Osteoblast (primary cell): ENCODE data around the gene MRPS27. TPM values are rescaled to one million over a fixed set of nuclear protein-coding genes. Genes with fewer than 3 reads are reported as not detected.
A peak's percentile ranks its signal among the peaks of the same experiment; 100 is the strongest.

Experiments
- DNase-seq: peaks from one replicate; pipeline ENCODE4 v3.0.0; 2011; ENCODE audit warnings: low spot score, mixed read lengths; ENCODE audit not compliant: insufficient read length; ENCODE audit errors: missing footprints
- H2AFZ ChIP-seq: 2 replicates; pipeline ENCODE4 v1.6.0; 2011; ENCODE audit warnings: mild to moderate bottlenecking, low read length
- H3K27ac ChIP-seq: 2 replicates; pipeline ENCODE4 v1.5.1; 2011; ENCODE audit warnings: mild to moderate bottlenecking, low read depth, low read length, moderate library complexity
- H3K27me3 ChIP-seq: 2 replicates; pipeline ENCODE4 v1.6.0; 2012; ENCODE audit warnings: mild to moderate bottlenecking, control low read depth, inconsistent platforms, low read length, moderate library complexity; ENCODE audit not compliant: insufficient read depth
- H3K36me3 ChIP-seq: 2 replicates; pipeline ENCODE4 v1.5.1; 2011; ENCODE audit warnings: mild to moderate bottlenecking, low read length, control low read depth, moderate library complexity; ENCODE audit not compliant: insufficient read depth
- H3K4me1 ChIP-seq: 2 replicates; pipeline ENCODE4 v1.5.1; 2011; ENCODE audit warnings: mild to moderate bottlenecking, low read length, control low read depth, moderate library complexity; ENCODE audit not compliant: insufficient read depth
- H3K4me2 ChIP-seq: 2 replicates; pipeline ENCODE4 v1.6.0; 2011; ENCODE audit warnings: mild to moderate bottlenecking, low read length; ENCODE audit not compliant: insufficient read depth
- H3K4me3 ChIP-seq: fragments of 200-600 bp; sonication (generic); 3 replicates; pipeline ENCODE4 v1.5.1; 2012; ENCODE audit warnings: mild to moderate bottlenecking, low read length, inconsistent platforms; ENCODE audit not compliant: insufficient read depth
- H3K79me2 ChIP-seq: 2 replicates; pipeline ENCODE4 v1.6.0; 2012; ENCODE audit warnings: mild to moderate bottlenecking, low read length, control low read depth, inconsistent platforms; ENCODE audit not compliant: insufficient read depth
- H3K9me3 ChIP-seq: 2 replicates; pipeline ENCODE4 v1.5.1; 2011; ENCODE audit warnings: low read depth, low read length, control low read depth
- H4K20me1 ChIP-seq: 2 replicates; pipeline ENCODE4 v1.6.0; 2012; ENCODE audit warnings: mild to moderate bottlenecking, low read length, control low read depth; ENCODE audit not compliant: insufficient read depth
- total RNA-seq: library from RNA; depleted of rRNA; stranded (reverse); fragments of >200 nt; gene quantifications from 2 replicates; pipeline ENCODE4 v1.2.3, GENCODE V29; 2012
- TF ChIP-seq, protein P1 (sequence below): IDR thresholded peaks from 2 replicates; pipeline ENCODE4 v1.5.1; 2011; ENCODE audit warnings: mild to moderate bottlenecking, low read depth, low read length, moderate library complexity; ENCODE audit errors: extremely low read depth

Gene MRPS27
- total RNA-seq, 1 donor = 106 TPM

DNA sequence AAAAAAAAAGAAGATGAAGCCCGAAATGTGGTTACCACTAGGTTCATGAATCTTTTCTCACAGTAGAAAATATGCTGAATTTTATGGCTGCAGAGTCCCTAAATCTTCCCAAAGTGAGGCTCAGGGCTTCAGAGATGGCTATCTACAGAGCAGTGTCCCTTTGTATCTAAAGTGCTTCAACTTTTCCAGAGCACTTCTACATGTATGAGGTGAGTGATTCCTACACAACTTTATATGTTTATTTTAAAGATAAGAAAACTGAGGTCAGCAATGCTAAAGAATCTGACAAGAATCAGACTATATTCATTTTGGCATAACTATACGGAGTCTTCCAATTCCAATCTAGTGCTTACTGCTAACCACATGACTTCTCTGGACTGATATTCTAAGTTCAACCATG lies 53.2 kb downstream of the MRPS27 start:
- TF ChIP-seq, protein P1, sequence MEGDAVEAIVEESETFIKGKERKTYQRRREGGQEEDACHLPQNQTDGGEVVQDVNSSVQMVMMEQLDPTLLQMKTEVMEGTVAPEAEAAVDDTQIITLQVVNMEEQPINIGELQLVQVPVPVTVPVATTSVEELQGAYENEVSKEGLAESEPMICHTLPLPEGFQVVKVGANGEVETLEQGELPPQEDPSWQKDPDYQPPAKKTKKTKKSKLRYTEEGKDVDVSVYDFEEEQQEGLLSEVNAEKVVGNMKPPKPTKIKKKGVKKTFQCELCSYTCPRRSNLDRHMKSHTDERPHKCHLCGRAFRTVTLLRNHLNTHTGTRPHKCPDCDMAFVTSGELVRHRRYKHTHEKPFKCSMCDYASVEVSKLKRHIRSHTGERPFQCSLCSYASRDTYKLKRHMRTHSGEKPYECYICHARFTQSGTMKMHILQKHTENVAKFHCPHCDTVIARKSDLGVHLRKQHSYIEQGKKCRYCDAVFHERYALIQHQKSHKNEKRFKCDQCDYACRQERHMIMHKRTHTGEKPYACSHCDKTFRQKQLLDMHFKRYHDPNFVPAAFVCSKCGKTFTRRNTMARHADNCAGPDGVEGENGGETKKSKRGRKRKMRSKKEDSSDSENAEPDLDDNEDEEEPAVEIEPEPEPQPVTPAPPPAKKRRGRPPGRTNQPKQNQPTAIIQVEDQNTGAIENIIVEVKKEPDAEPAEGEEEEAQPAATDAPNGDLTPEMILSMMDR = no peak
- H3K27me3 ChIP-seq = no peaks in the 10 kb centered on the region
- no peak for DNase-seq
- no peak overlapping the region for H2AFZ ChIP-seq
- H3K36me3 ChIP-seq = no peaks in the 10 kb centered on the region
- H3K4me3 ChIP-seq = no peak overlapping the region
- H3K4me2 ChIP-seq = no peak overlapping the region
- H3K79me2 ChIP-seq = peaks cover 6% of the 10 kb centered on the region
- H3K9me3 ChIP-seq = no peaks in the 10 kb centered on the region
- no peaks in the 10 kb centered on the region for H3K4me1 ChIP-seq
- H4K20me1 ChIP-seq = no peaks in the 10 kb centered on the region
- no peak overlapping the region for H3K27ac ChIP-seq

DNA sequence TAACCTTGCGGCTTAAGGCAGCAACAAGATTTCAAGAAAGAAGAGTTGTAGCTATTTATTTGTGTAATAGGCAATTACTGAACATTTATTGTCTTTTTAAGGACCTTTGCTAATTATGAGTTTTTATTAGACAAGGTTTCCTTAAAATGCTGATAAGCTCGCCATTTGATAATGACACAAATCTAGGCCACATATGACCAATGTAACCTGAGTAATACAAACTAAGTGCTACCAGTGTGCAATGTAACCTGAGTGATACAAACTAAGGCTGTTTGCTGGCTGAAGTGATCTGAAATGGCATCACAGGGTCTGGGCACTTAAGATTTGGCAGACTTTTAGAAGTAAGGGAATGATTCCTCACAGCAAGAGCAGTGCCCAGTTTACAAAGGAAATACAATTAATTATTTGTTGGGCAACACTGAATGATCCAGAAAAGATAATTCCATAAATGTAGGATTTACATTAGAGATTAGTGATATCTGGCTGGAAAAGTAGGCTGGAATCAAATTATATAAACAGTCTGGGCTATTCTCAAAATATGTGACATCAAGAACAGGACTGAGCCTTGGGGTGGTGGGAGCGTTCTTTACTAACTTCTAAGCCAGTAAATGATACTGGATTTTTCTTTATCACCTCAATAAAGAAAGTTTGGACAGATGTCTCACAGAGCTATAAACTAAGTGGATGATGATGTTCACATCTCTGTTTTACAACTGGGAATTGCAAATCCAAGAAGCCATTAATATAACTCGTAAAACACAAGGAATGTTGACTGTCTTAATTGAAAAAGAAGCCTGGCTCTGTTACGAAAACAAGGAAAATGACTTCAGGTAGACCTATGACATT lies 54.8 kb downstream of the MRPS27 start:
- no peak for DNase-seq
- H3K27me3 ChIP-seq = no peaks in the 10 kb centered on the region
- H3K36me3 ChIP-seq = no peaks in the 10 kb centered on the region
- H3K79me2 ChIP-seq = peaks cover 10% of the 10 kb centered on the region
- H3K4me1 ChIP-seq = no peaks in the 10 kb centered on the region
- no peak overlapping the region for H3K4me2 ChIP-seq
- H3K9me3 ChIP-seq = no peaks in the 10 kb centered on the region
- H3K27ac ChIP-seq = no peak overlapping the region
- no peak overlapping the region for H3K4me3 ChIP-seq
- no peaks in the 10 kb centered on the region for H4K20me1 ChIP-seq
- TF ChIP-seq, protein P1 = no peak
- no peak overlapping the region for H2AFZ ChIP-seq

DNA sequence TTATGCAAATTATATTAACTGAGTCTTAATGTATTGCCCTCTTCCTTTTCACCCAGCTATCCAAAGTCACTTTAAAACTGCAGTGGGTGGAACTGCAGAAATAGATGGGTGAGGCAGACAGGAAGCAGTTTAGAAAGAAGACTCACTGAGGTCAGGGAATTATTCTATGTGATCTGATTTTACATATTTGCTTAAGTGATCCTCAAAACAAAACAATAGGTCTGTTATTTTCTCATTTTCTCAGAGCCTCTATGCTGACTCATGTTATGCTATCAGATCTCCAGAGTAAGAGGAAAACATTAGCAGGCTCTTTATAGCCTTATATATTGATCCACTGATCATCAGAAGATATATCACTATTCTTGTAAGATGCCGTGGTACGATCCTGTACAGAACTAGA lies 63.5 kb downstream of the MRPS27 start:
- H3K4me3 ChIP-seq = no peak overlapping the region
- no peaks in the 10 kb centered on the region for H3K27me3 ChIP-seq
- H3K27ac ChIP-seq = no peak overlapping the region
- no peak for DNase-seq
- H3K36me3 ChIP-seq = no peaks in the 10 kb centered on the region
- H2AFZ ChIP-seq = no peak overlapping the region
- TF ChIP-seq, protein P1 = no peak
- H3K9me3 ChIP-seq = no peaks in the 10 kb centered on the region
- peaks cover 31% of the 10 kb centered on the region for H3K4me1 ChIP-seq
- peaks cover 15% of the 10 kb centered on the region for H3K79me2 ChIP-seq
- H3K4me2 ChIP-seq = no peak overlapping the region
- no peaks in the 10 kb centered on the region for H4K20me1 ChIP-seq

DNA sequence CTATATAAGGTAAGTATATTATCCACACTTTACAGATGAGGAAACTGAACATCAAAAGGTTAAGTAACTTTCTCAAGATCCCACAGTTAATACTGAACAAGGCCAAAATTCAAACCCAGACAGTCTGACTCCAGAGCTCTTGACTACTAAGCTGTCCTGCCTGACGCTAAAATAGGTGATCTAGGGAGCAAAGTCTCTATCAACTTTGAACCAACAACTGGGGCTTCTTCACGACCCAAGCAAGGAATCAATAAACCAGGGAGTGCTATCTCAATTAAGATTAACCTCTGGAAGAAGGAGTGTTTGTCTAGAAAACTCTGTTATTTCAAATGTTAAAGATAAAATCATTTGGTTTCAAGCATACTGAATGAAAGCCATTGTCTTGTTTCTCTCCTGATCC lies 64.4 kb downstream of the MRPS27 start:
- Histone ChIP-seq H3K9me3 (no peaks in the 10 kb centered on the region), H3K27me3 (no peaks in the 10 kb centered on the region), H3K4me2 (no peak overlapping the region), H3K4me3 (no peak overlapping the region), H3K27ac (no peak overlapping the region), H2AFZ (no peak overlapping the region), H3K36me3 (no peaks in the 10 kb centered on the region), H3K4me1 (peaks cover 38% of the 10 kb centered on the region), H4K20me1 (no peaks in the 10 kb centered on the region), H3K79me2 (peaks cover 19% of the 10 kb centered on the region)
- TF ChIP-seq, protein P1 = no peak
- peak; percentile 37 for DNase-seq
